NCI-H345 treated with DMSO at 0.1 percent for 48 hours (cell line): ENCODE measurements around the gene TUG1.

ENCODE experiments used
- DNase-seq: peaks from one replicate; lab custom pipeline; 2025; ENCODE audit not compliant: unreplicated experiment; lab: John Stamatoyannopoulos, UW

Gene TUG1

GRCh38 chr22:30968924-30969531, at the start of gene TUG1:
Gene TUG1 (plus strand): TSS chr22:30969265.
- peak; percentile 82 for DNase-seq

- DNase-seq = no peak
These were observed 49.1 kb upstream of the TUG1 start for GRCh38 chr22:30919973-30920372.

GRCh38 chr22:30920407-30920806, 48.7 kb upstream of the TUG1 start:
- DNase-seq = no peak

DNA sequence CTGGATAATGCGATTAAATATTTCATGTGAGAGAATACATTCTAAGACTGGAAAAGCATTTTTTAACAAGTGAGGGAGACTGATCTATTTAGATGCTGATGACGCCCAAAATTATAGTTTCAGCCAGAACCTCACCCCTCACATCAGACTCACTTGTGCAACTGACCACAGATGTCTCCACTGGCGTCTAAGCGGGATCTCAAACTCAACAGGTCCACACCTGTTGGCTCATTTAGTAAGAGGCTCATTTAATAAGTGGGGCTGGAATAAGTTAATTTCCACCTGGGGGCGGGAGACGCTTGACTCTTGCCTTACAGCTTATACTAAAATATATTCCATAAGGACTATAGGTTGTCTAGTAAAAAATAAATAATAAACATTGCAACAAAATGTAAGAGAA, 48.0 kb upstream of the TUG1 start:
- DNase-seq = no peak

DNA sequence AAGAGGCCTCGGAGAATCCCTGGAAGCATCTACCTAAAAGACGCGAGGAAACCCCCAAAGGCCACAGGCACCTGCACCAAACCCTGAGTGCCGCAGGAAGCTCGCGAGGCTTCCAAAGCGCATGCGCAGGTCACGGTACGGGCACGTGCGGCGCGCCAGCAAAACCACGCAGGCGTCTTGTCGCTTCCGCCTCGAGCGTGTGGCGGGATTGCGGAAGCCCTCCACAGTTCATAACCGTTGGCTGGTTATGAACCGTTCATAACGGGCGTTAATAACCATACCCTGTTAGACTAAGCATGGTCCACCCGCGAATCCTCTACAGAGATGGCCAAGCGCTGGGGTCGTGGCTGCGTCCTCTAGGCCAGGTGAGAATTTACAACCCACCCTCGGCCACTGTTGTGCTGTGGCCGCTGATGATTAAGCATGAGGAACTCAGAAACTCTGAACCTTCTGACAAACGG, 46.9 kb upstream of the TUG1 start:
- DNase-seq = no peak

DNA sequence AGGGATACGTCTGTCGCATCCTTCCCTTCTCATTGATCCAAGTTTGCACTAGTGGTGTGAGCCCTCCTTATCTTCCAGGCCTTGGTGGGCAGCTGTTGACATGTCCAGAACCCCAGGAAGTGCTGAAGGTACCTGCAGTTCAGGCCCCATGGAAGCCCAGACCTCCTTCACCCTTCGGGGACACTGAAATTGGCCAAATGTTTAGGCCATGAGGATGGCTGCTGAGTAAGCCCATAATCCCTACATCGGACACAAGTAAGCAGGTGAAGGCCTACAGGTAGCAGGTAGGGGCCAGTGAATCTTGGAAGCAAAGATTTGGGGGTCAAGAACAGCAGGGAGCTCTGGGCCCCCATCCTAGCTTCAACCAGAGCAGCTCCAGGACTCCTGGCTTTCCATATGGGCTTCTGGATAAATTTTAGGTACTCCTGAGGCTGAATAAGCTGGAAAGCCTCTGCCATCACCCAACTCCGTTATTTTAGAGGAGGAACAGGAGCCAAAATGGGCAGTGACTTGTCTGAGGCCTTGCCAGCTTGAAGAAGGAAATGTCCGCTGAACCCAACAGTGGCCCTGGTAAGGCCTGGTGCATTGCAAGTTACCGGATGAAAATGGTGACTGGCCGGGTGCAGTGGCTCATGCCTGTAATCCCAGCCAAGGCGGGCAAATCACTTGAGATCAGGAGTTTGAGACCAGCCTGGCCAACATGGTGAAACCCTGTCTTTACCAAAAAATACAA, 45.7 kb upstream of the TUG1 start:
- DNase-seq = no peak

- DNase-seq = no peak
These were observed 43.4 kb upstream of the TUG1 start for GRCh38 chr22:30925667-30926066.

GRCh38 chr22:30926706-30927105, 42.4 kb upstream of the TUG1 start:
- no peak for DNase-seq

GRCh38 chr22:30927806-30928205, 41.3 kb upstream of the TUG1 start:
- DNase-seq = no peak

DNA sequence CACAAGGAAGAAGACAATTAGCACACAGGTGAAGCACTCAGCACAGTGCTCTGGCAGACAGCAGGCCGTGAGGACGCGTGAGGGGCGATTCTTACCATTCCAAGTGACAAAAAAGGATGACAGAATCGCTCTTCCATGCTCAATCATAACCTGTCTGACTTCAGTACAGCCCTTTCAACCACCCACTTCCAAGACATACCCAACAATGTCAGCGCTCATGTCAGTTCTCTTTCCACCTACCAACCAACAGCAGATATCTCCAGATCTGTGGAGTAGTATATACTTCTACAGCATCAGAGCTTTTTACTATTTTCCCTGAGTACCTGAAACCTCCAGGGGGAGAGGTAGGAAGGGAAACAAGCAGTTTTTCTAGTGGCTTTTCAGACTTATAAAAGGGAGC, 40.7 kb upstream of the TUG1 start:
- DNase-seq = no peak

DNA sequence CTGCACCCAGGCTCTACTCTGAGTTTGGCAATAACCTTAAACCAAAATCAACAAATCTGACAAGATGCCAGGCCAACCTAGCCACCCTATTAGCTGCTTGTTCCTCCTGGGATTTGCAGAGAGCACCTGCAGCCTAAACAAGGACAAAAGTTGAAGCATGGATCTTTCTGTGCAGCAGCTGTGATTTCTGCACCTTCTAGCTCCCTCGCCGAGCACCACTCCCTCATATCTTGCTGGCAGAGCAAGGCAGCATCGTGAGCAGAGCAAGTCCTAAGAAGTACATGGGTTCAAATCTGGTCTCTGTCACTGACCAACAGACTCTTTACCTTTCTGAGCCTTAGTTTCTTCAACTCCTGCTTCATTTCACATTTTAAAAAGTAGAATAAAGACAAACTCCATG, 38.8 kb upstream of the TUG1 start:
- no peak for DNase-seq

- DNase-seq = no peak
These were observed 37.3 kb upstream of the TUG1 start for GRCh38 chr22:30931541-30932300.

DNA sequence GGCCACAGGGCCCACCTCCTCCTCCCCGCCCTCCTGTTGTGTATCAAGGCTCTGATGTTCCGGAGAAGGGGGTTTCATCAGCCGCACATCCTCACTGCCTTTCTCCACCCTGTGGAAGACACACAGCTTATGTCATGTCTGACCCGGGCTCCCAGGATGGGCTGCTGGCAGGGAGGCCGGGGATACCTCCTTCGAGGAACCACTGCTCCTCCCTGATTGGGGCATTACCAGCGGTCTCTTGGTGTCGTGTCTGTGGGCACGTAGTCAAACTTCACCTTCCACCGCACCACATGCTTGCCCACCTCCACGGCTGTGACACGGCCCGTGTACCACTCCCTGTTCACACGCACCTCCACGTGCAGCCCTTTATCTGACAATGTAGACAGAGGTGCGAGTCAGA, 36.4 kb upstream of the TUG1 start:
- DNase-seq = no peak

GRCh38 chr22:30933457-30933856, 35.6 kb upstream of the TUG1 start:
- no peak for DNase-seq

GRCh38 chr22:30934053-30934452, 35.0 kb upstream of the TUG1 start:
- DNase-seq = no peak

DNA sequence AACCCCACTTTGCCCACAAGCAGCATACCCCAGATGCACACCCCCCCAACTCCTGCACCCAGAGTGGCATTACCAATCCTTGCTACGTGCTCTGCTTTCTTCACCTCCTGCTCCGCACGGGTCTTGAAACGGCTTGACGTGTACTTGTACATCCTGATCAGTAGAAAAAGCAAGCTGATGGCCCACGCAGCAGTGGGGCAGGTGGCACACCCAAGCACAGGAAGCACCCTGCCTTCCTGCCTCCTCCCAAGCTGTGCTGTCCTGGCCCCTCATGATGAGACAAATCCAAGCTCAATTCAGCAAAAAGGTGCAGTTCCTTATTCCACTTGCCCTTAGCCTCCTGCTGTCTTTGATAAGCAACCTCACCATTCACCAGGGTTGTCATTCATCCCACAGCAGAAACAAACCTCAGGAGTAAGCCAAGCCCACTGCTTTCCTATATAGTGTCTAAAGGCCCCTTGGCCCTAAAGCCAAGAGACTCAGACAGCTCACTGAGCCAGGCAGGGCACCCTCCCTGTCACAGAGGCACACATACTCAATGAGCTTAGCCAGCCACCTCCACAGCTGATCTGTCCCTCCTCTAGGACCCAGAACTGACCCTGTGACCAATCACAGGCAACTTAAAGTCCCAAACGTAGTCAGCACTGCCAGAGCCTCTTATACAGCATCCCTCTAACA, 28.2 kb upstream of the TUG1 start:
- DNase-seq = no peak

DNA sequence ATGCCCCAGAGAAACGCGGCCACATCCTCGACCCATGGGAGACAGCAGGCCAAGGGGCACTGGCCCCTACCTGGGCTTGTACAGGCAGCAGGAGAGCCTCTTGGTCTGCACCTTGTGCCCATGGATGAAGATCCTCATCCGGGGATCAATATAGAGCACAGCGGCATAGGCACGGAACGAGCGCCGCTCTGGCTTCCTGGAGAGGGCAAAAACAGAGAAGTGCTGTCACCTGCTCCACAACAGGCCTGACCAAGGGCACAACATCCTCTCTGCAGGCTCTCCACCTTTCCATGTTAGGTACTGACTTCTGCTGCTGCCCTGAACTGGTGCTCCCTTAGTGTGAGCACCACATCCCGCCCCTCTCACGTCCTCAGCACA, 27.7 kb upstream of the TUG1 start:
- no peak for DNase-seq

- no peak for DNase-seq
These were observed 25.7 kb upstream of the TUG1 start for GRCh38 chr22:30943368-30943767.

- no peak for DNase-seq
These were observed 24.1 kb upstream of the TUG1 start for GRCh38 chr22:30944986-30945385.

GRCh38 chr22:30945653-30946052, 23.4 kb upstream of the TUG1 start:
- no peak for DNase-seq

DNA sequence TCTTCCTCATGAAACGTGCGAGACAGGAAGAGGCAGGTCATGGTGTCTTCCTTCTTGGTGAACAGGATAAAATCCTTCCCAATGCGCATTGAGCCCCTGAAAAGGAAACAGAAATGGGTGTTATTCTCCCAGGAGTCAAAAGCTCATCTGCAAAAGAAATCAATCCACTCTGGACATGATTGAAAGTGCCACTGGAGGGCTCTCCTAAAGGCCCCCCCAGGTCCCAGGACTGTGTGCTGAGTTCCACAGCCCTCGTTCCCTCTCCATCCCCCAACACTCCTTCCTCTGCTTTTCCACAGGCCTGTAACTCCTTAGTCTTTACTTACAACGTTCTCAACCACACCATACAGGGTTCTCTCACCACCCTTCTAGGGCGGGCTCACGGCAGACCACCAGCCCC, 22.7 kb upstream of the TUG1 start:
- no peak for DNase-seq
